ENCODE measurements around the gene VIPR2.

DNA sequence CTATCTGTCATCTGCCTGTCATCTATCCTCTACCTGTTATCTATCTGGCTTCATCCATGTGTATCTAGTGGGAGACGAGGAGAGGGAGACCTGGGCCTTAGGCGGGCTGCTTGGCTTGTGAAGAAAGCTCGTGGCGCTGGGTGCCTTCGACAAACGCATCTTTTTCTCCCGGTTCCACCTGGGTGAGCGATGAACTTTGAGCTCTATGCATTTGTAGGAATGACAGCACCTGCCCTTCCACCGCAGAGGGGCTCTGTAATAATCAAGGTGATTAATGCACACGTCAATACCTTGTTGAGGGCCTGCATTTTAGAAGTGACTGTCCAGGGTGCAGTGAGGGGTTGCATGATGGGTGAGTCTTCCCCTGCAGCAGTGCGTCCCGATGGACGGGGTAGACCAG, 2.6 kb upstream of the VIPR2 start:
- TF ChIP-seq CTCF (IDR thresholded peaks at IDR 0.05): peak in 1 of 7 experiments; percentile 8
- TF ChIP-seq POLR2A (IDR thresholded peaks at IDR 0.05): no peak
